Activated CD8-positive, alpha-beta memory T cell treated with anti-CD3 and anti-CD28 coated beads, Interleukin-2, amount 50 U/mL, for 1 hour (primary cell): Measurements from ENCODE around the gene ESPL1.

Experiments
- DNase-seq: peaks from one replicate; pipeline ENCODE4 v3.0.0-alpha.2; 2020; ENCODE audit errors: extremely low read depth

Gene ESPL1

DNA sequence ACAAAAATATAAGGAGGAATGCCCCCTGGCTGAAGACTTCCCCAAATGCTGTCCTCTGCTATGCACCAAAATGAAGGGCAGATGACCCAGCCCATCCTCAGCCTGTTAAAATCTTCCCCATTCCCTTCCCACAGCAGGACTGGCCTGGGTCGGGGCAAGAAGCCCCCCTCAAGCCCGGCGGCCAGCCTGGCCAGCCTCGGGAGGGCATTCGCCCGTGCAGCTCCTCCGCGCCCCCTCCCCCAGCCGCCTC lies 36.5 kb upstream of the ESPL1 start:
- no peak for DNase-seq

DNA sequence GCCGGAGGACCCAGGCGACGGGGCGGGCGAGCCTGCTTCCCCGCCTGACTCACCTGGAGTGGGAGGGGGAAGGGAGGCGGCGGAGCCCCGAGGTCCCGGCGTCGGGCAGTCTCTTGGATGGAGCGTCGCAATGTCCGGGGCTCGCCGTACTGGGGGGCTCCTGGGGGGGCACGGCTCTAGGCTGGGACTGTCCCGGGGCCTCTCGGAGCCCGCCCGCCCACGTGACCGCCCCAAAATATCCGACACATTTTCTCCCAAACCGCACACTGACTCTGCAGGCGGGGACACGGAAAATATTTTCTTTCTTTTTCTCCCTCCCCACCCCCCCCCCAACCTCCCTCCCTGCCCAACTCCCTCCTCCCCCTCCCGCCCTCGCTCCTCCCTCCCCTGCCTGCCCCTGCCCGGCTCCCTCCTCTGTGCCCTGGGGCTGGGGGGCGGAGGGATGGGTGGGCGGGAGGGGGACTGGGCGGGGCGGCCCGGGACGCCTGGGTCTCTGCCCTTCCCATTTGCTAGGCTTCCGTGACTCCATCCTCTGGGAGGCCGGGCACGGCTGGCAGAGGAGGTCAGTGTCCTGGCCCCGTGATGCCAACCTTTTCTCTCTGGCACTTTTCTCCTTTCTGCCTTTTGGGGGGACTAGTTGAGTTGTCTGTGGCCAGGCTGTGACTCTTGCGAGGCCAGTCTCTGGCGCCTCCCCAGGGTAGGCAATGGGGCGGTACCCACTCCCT lies 36.0 kb upstream of the ESPL1 start, which contains the start of gene RARG:
RARG (minus strand) TSS at position 289 of the 725 bp plus-strand sequence. CDS start 4,664 bp downstream, outside the sequence.
- no peak for DNase-seq

GRCh38 chr12:53232646-53233461 lies 35.2 kb upstream of the ESPL1 start:
- no peak for DNase-seq

DNA sequence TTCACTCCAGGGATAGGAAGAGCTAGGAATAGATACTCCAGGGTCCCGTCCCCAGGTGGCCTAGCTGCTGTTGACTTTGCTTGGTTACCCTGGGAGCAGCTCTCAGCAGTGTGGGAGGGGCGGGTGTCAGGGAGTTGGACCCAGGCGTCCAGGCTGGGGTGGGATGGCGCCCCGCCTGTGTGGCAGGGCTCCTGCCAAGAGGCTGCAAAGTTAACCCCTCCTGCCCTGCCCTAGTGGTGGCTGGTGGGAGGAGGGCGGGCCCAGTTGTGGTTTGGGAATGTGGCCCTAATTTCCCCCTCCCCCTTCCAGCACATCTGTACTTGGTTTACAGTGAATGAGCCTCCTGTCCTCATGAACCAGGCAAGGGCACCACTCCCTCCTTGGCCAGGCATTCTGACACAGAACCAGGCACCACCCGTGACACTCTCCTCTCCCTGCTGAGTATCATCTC lies 34.4 kb upstream of the ESPL1 start:
- no peak for DNase-seq

GRCh38 chr12:53234271-53234914 lies 33.7 kb upstream of the ESPL1 start:
- DNase-seq: no peak

GRCh38 chr12:53235164-53235563 lies 32.9 kb upstream of the ESPL1 start:
- no peak for DNase-seq

DNA sequence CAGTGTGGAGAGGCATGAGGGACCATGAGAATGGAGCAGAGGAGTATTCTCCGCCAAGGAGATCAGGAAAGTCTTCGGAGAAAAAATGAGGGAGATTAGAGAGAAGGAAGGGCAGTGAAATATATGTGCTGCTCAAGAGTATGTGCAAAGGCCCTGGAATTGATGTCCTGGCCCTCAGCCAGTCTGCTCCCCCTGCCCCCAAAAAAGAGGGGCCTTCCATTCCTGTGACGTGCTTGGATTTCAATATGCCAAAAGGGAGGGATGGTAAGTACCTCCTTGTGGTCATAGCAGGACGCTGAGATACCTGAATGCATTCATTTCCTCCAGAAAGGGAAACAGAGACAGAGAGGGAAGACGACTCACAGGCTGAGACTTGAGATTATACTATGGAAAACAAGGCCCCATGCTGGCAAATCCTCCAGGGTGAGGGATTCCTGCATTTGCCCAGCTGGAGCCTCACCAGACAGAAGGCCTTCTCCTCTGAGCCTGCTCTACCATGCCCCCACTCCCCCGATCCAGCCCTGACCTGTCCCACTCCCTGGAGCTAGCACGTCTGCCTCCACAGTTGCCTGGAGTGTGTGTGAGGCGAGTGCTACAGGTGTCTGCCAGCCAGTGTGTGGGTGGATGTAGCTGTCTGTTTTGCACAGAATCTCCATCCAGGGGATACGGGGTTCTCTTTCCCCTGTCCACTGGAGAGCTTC lies 32.2 kb upstream of the ESPL1 start:
- DNase-seq: no peak

- no peak for DNase-seq
Measured at GRCh38 chr12:53236443-53237111, 31.5 kb upstream of the ESPL1 start.

- DNase-seq: no peak
Measured at GRCh38 chr12:53239643-53240258, 28.3 kb upstream of the ESPL1 start.

- DNase-seq: no peak
Measured at GRCh38 chr12:53241623-53242412, 26.3 kb upstream of the ESPL1 start.

DNA sequence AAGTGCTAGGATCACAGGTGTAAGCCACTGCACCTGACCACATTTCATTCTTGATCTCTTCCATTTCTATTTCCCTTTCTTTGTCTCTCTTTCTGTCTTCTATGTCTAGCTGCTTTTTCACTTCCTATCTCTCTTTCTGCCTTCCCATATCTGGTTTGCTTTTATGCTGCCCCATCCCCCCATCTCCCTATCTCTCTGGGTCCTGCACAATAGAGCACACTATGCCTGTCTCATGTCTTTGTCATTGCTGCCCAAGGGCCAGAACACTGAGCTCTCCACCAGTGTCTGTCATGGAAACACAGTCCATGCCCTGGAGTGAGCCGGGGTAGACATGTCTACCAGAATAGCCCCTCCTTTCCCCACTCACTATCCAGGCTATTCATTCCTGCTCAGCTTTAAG lies 23.8 kb upstream of the ESPL1 start:
- no peak for DNase-seq

- no peak for DNase-seq
Measured at GRCh38 chr12:53245286-53245685, 22.8 kb upstream of the ESPL1 start.

GRCh38 chr12:53251477-53252348 lies 16.4 kb upstream of the ESPL1 start:
- no peak for DNase-seq

DNA sequence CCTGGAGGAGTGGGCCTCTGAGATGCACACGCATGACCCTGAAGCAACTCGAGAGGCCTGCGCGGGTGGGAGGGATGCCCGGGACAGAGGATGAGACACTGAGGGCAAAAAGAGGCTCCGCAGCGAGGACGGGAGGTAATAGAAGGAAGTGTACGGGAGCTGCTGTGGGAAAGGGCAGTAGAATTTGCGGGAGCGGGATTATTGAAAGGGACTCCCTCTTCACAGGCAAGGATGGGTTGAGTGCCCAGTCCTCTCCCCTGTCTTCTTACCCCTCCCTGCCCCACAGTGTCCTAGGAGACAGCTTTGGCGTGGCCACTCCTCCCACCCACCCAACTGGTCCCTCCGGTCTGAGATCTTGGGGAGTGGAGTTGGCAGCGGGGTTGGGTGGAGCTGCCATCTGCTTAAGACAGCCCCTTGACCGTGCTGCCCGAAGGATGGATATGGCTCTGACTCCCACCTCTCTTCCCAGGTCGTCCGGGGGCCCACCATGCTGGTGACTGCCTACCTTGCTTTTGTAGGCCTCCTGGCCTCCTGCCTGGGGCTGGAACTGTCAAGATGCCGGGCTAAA lies 15.7 kb upstream of the ESPL1 start:
- no peak for DNase-seq

GRCh38 chr12:53253298-53253697 lies 14.8 kb upstream of the ESPL1 start:
- DNase-seq: no peak

- DNase-seq: no peak
Measured at GRCh38 chr12:53254816-53255545, 13.1 kb upstream of the ESPL1 start.

- DNase-seq: no peak
Measured at GRCh38 chr12:53255996-53256395, 12.1 kb upstream of the ESPL1 start.
